Measurements from ENCODE around the gene C16orf74.

C16orf74 gene

GRCh38 chr16:85711982-85712587 lies 38.8 kb downstream of the C16orf74 start:
- Mint-ChIP-seq H3K36me3 (peaks cover 10 to 27% of the 10 kb centered on the region in 2 donors), H3K4me1 (peaks cover 5 to 21% of the 10 kb centered on the region in 2 donors), H3K27ac (no peak overlapping the region), H3K9me3 (peaks cover 4 to 5% of the 10 kb centered on the region in 2 donors), H3K4me3 (no peak overlapping the region), H3K27me3 (no peaks in the 10 kb centered on the region)
- DNase-seq: no peak
- no peak for ATAC-seq (replicated peaks)

- Mint-ChIP-seq H3K27me3 (no peaks in the 10 kb centered on the region), H3K4me3 (no peak overlapping the region), H3K36me3 (peaks cover 13 to 31% of the 10 kb centered on the region in 2 donors), H3K9me3 (peaks cover 4 to 5% of the 10 kb centered on the region in 2 donors), H3K27ac (peak overlapping the region; percentile 38), H3K4me1 (peaks cover 3 to 10% of the 10 kb centered on the region in 2 donors)
- ATAC-seq (replicated peaks): no peak
- no peak for DNase-seq
Measured at GRCh38 chr16:85710732-85711131, 40.2 kb downstream of the C16orf74 start.

DNA sequence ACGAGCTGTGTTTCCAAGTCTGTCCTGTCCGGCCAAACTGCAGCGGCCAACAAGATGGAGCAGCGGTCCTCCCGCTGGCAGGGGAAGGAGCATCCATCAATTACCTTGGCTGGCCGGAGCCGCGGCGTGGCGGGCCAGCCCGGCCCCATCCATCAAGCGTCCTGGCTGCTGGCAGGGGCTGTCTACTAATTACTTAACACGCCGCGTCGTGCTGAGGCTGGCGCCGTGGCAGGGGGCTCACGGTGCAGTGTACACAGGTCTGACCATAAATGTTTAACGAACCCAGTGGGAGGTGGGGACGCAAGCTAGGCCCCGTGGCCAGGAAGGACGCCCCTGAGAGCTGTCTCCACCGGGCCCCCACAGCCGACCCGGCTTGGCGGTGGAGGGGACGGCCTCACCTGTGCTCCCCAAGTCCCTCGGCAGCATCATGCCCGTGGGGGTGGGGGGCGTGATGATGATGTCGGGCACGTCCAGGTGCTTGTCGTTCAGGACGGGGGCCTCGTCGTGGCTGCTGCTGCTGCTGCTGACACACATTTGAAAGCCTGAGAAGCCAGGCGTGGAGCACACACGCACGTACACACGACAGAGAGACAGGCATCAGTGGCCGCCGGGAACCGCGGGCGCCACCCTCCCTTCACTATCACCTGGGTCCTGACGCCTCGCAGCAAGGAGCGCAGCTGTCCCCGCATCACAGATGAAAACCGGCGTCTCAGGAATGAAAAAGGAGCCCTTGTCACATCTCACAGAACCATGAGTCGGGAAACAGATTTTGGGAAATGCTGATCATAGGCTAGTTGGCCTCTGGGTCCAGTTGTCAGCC lies 40.9 kb downstream of the C16orf74 start:
- ATAC-seq (replicated peaks) (no peak), DNase-seq (no peak)
- no peak overlapping the region for H3K27ac Mint-ChIP-seq
- H3K27me3 Mint-ChIP-seq: no peaks in the 10 kb centered on the region
- peaks cover 0 to 2% of the 10 kb centered on the region in 2 donors for H3K4me1 Mint-ChIP-seq
- peaks cover 13 to 31% of the 10 kb centered on the region in 2 donors for H3K36me3 Mint-ChIP-seq
- peaks cover 4 to 5% of the 10 kb centered on the region in 2 donors for H3K9me3 Mint-ChIP-seq
- no peak overlapping the region for H3K4me3 Mint-ChIP-seq

- ATAC-seq (replicated peaks): no peak
- Mint-ChIP-seq H3K4me1 (no peaks in the 10 kb centered on the region), H3K9me3 (peaks cover 4 to 5% of the 10 kb centered on the region in 2 donors), H3K36me3 (peaks cover 13 to 25% of the 10 kb centered on the region in 2 donors), H3K27ac (no peak overlapping the region), H3K27me3 (no peaks in the 10 kb centered on the region), H3K4me3 (no peak overlapping the region)
- no peak for DNase-seq
Measured at GRCh38 chr16:85708338-85708737, 42.6 kb downstream of the C16orf74 start.

DNA sequence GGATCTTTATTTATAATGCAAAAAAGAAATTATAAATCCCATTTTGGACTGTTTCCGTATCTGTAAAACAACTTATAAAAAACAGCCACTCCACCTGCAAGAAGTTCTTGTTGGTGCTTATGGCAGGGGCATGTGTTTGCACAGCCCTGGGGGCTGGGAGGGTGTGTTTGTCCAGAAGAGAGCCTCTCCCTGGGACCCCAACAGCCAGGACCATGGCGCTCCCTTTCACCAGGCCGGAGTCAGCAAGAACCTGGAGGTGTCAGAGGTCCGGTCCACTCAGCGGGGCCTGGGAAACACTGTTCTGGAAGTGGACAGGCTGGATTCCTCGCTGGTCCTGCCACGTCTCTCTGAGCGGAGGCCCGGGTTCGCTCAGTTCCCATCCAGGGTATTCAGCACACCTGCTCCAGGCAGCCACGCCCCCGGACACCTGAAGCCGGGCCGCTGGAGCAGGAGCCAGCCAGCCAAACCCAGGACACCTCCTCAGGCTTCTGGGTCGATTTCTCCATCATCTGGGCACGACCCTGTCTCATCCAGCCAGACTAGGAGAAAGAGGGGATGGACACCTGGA lies 43.3 kb downstream of the C16orf74 start:
- H3K4me3 Mint-ChIP-seq: no peak overlapping the region
- H3K27me3 Mint-ChIP-seq: no peaks in the 10 kb centered on the region
- H3K9me3 Mint-ChIP-seq: peaks cover 4% of the 10 kb centered on the region in 2 donors
- H3K4me1 Mint-ChIP-seq: no peaks in the 10 kb centered on the region
- H3K36me3 Mint-ChIP-seq: peaks cover 10 to 18% of the 10 kb centered on the region in 2 donors
- ATAC-seq (replicated peaks): no peak
- DNase-seq: no peak
- no peak overlapping the region for H3K27ac Mint-ChIP-seq

- no peak for ATAC-seq (replicated peaks)
- H3K4me1 Mint-ChIP-seq: no peaks in the 10 kb centered on the region
- no peak for DNase-seq
- no peaks in the 10 kb centered on the region for H3K27me3 Mint-ChIP-seq
- no peak overlapping the region for H3K27ac Mint-ChIP-seq
- no peak overlapping the region for H3K4me3 Mint-ChIP-seq
- no peaks in the 10 kb centered on the region for H3K9me3 Mint-ChIP-seq
- H3K36me3 Mint-ChIP-seq: peaks cover 3 to 11% of the 10 kb centered on the region in 2 donors
Measured at GRCh38 chr16:85706449-85707034, 44.4 kb downstream of the C16orf74 start.

GRCh38 chr16:85704900-85705846 lies 45.7 kb downstream of the C16orf74 start:
- Mint-ChIP-seq H3K27ac (no peak overlapping the region), H3K9me3 (no peaks in the 10 kb centered on the region), H3K27me3 (no peaks in the 10 kb centered on the region), H3K4me3 (no peak overlapping the region), H3K4me1 (no peaks in the 10 kb centered on the region), H3K36me3 (peaks cover 3 to 8% of the 10 kb centered on the region in 2 donors)
- DNase-seq (no peak), ATAC-seq (replicated peaks) (no peak)

DNA sequence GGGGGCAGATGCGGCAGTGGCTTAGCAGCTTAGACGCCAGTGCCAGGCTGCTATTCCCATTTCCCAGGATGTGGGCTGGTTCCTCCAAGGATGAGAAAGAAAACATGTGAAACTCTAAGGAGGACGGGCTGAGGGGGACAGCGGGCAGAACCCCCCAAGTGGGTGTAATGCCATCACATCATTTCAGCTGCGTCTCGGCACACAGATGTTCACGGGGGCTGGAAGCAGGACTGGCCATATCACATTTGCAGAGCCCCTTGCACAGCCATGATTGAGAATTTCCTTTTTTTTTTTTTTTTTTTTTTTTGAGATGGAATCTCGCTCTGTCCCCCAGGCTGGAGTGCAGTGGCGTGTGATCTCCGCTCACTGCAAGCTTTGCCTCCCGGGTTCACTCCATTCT lies 46.9 kb downstream of the C16orf74 start:
- H3K36me3 Mint-ChIP-seq: peaks cover 3 to 8% of the 10 kb centered on the region in 2 donors
- no peak for ATAC-seq (replicated peaks)
- H3K4me1 Mint-ChIP-seq: no peaks in the 10 kb centered on the region
- no peaks in the 10 kb centered on the region for H3K9me3 Mint-ChIP-seq
- no peak for DNase-seq
- H3K27ac Mint-ChIP-seq: no peak overlapping the region
- no peaks in the 10 kb centered on the region for H3K27me3 Mint-ChIP-seq
- H3K4me3 Mint-ChIP-seq: no peak overlapping the region

DNA sequence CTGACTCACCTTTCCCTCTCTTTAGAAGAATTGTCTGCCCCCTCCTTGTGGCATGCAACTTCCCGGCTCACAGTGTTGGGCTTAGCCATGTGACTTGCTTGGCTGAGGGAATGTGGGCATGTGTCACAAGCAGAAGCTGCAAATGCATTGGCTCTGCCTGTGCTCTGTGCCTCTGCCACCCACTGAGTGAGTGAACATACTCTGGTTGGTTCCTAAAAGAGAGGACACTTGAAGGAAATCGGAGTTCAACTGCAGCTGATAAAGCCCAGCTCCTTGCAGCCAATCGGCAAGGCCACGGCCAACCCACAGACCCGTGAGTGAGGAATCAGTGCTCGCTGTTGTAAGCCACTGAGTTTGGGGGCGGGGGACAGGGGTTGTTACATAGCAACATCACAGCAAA lies 51.3 kb downstream of the C16orf74 start:
- Mint-ChIP-seq H3K9me3 (no peaks in the 10 kb centered on the region), H3K27ac (no peak overlapping the region), H3K36me3 (peaks cover 0 to 4% of the 10 kb centered on the region in 2 donors), H3K27me3 (no peaks in the 10 kb centered on the region), H3K4me3 (no peak overlapping the region), H3K4me1 (no peaks in the 10 kb centered on the region)
- ATAC-seq (replicated peaks) (no peak), DNase-seq (no peak)

DNA sequence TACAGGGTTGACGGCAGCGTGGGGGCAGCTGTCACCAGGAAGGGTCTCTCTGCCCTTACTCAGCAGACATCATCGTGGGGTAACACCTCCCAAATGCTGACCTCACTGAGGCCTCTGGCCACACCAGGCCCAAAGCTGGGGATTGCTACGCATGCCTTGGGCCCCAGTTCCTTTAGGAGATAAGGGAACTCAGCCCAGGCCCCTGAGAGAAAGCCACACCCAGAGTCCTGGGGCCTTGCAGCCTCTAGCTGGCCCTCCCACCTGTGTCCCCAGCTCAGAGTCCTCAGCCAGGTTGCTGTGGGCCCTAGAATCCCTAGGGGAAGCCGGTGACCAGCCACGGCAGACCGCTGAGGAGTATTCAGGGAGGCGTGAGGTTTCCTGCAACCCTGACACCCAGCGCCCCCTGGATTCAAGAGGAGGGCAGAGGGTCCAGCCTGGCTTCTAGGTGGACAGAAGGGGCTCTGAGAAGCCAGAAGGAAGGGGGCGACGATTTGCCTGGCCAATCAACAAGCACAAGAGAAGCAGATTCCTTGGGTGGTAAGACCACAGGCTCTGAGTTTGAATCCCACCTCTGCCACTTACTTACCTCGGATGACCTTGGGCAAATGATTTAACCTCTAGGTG lies 51.8 kb downstream of the C16orf74 start:
- Mint-ChIP-seq H3K9me3 (no peaks in the 10 kb centered on the region), H3K4me1 (no peaks in the 10 kb centered on the region), H3K27me3 (no peaks in the 10 kb centered on the region), H3K27ac (no peak overlapping the region), H3K4me3 (no peak overlapping the region), H3K36me3 (peaks cover 0 to 4% of the 10 kb centered on the region in 2 donors)
- ATAC-seq (replicated peaks) (no peak), DNase-seq (no peak)

DNA sequence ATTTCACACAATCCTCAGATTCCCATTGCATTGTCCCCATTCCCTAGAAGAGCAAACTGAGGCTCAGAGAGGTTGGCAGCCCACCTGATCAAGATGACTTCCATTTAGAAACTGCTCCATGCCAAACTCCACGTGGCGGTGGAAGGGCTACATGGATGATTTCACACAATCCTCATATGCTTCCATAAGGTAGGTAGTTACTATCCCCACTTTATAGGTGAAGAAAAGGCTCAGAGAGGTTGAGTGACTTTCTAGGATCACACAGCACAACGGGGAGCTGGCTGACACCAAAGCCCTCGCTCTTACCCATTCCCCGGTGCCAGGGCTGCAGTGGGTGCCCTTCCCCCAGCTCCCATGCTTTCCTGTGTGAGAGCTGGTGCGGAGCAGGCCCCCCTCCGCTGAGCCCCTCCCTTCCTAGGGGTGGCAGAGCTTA lies 52.4 kb downstream of the C16orf74 start:
- Mint-ChIP-seq H3K9me3 (no peaks in the 10 kb centered on the region), H3K4me1 (no peaks in the 10 kb centered on the region), H3K4me3 (no peak overlapping the region), H3K36me3 (peaks cover 0 to 4% of the 10 kb centered on the region in 2 donors), H3K27ac (no peak overlapping the region), H3K27me3 (no peaks in the 10 kb centered on the region)
- DNase-seq (no peak), ATAC-seq (replicated peaks) (no peak)

DNA sequence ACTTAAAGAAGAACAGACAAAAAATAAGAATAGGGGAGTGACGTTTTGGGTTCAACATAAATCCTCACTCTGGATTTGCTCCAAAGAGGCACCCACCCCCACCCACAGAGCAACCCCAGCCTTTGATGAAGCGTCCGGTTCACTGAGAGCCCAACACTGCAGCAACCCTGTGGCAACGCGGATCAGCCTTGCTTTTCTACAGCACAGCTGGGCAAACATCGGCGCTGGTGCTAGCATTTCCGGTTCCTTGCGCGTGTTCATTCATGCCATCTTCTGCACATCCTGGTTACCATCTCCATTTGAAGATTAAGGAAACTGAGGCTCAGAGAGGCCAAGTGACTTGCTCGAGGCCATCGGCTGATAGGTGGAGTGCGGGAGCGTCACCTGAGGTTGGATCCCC lies 53.5 kb downstream of the C16orf74 start:
- no peak for ATAC-seq (replicated peaks)
- Mint-ChIP-seq H3K36me3 (peaks cover 0 to 4% of the 10 kb centered on the region in 2 donors), H3K27me3 (no peaks in the 10 kb centered on the region), H3K4me3 (no peak overlapping the region), H3K4me1 (no peaks in the 10 kb centered on the region), H3K9me3 (no peaks in the 10 kb centered on the region), H3K27ac (no peak overlapping the region)
- no peak for DNase-seq

DNA sequence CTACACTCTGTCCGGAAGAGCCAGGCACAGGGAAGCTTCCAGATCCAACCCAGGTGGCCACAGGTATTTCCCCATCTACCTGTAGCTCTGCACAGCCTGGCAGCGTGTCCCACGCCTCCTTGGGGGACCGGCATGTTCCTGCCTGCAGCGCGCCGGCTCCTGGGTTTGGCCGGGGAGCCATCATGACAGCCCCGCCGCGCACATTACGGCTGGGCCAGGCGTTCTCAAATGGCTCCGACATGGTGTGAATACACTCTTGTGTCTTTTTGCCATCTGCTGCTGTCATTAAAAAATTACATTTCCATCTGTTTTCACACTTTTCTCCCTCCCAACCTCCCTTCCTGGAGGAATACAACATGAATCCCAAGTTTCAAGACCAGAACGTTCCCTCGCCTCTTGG lies 54.1 kb downstream of the C16orf74 start:
- Mint-ChIP-seq H3K4me3 (no peak overlapping the region), H3K9me3 (no peaks in the 10 kb centered on the region), H3K27ac (no peak overlapping the region)

More for the DNA sequence above, 54.1 kb downstream of the C16orf74 start:
- no peaks in the 10 kb centered on the region for H3K4me1 Mint-ChIP-seq
- no peak for ATAC-seq (replicated peaks)
- no peaks in the 10 kb centered on the region for H3K27me3 Mint-ChIP-seq
- H3K36me3 Mint-ChIP-seq: peaks cover 0 to 4% of the 10 kb centered on the region in 2 donors
- no peak for DNase-seq

Measured in stimulated activated naive B cell treated with anti-CD40 and anti-IgM and Interleukin-4, amounts not matched to agents 10 μg/mL and 1 μg/mL and 100 μg/mL, for 72 hours (primary cell).